Heart right ventricle (tissue), 16 donors: ENCODE results near the gene ZNF236. TPM values are rescaled to one million over a fixed set of nuclear protein-coding genes. Genes with fewer than 3 reads are reported as not detected.

Experiments used
- ATAC-seq, 8 donors: fragments of 200-7000 bp; cut with Tn5 transposase; one replicate each; pipeline ENCODE4 v1.9.1; 2020; ENCODE audit warnings: mild to moderate bottlenecking in 8 of 8, moderate library complexity in 8 of 8, moderate number of reproducible peaks in 1 of 8
- DNase-seq, 2 donors: peaks; one replicate each; pipeline ENCODE4 v3.0.0-alpha.2; 2020
- H3K27ac ChIP-seq, 10 donors: fragments of 200-600 bp; sonication (generic) in 2 of 10; one replicate each; pipeline versions ENCODE4 v1.5.0 to v1.8.0; 2020 to 2022; ENCODE audit warnings: mild to moderate bottlenecking in 3 of 10
- H3K27me3 ChIP-seq, 7 donors: fragments of 200-600 bp; one replicate each; pipeline ENCODE4 v1.8.0; 2021 to 2022; ENCODE audit warnings: mild to moderate bottlenecking in 2 of 7
- H3K36me3 ChIP-seq, 9 donors: fragments of 200-600 bp; sonication (generic) in 1 of 9; one replicate each; pipeline versions ENCODE4 v1.5.0 to v1.8.0; 2020 to 2022; ENCODE audit warnings: mild to moderate bottlenecking in 2 of 9
- H3K4me1 ChIP-seq, 9 donors: fragments of 200-600 bp; sonication (generic) in 1 of 9; one replicate each; pipeline versions ENCODE4 v1.5.0 to v1.8.0; 2020 to 2022; ENCODE audit warnings: mild to moderate bottlenecking in 4 of 9
- H3K4me3 ChIP-seq, 10 donors: fragments of 200-600 bp; sonication (generic) in 2 of 10; one replicate each; pipeline versions ENCODE4 v1.5.0 to v1.8.0; 2020 to 2022; ENCODE audit warnings: mild to moderate bottlenecking in 7 of 10, moderate library complexity in 2 of 10
- H3K9me3 ChIP-seq, 11 donors: fragments of 200-600 bp in 10 of 11; sonication (generic) in 2 of 11; one replicate each; pipeline versions ENCODE4 v1.5.0 to v1.8.0; 2013 to 2022; ENCODE audit warnings: mild to moderate bottlenecking in 2 of 11, control low read depth in 1 of 11, moderate library complexity in 1 of 11
- CTCF ChIP-seq, 9 donors: fragments of 200-600 bp; sonication (generic) in 2 of 9; IDR thresholded peaks; one replicate each; pipeline versions ENCODE4 v1.5.0 to v1.8.0; 2021 to 2022; ENCODE audit warnings: antibody characterized with exemption in 9 of 9, mild to moderate bottlenecking in 5 of 9, moderate library complexity in 1 of 9
- WGBS, 2 donors: extraction: QIAGEN DNeasy Blood & Tissue Kit; methylation state at CpG; one replicate each; pipeline ENCODE4 v1.1.7; 2013; ENCODE audit warnings: inconsistent platforms in 1 of 2; 5-methylcytosine and 5-hydroxymethylcytosine counted together
- intact Hi-C, 10 donors: fragments of 100-400 bp; cut with DNase I; formaldehyde crosslinking; loops; one replicate each; pipeline versions ENCODE4 v1.11.1 to v1.14.2; 2022
- polyA plus RNA-seq, 2 donors: library from polyadenylated mRNA; stranded (reverse); fragments of 200-250 nt; gene quantifications; one replicate each; pipeline ENCODE4 v1.2.3, GENCODE V29; 2013
- total RNA-seq, 10 donors: library from RNA; stranded (reverse); fragmentation: NEBNext Ultra II Directional in 3 of 10; extraction: Animal tissue kit (Norgen Biotek cat#: 25700) in 3 of 10; gene quantifications; one replicate each; pipeline versions ENCODE4 v1.2.1 to v1.2.4, GENCODE V29; 2021 to 2023
- donor health status: Arrhythmogenic right ventricular cardiomyopathy.
- donor health status: ischemic (EF 13 %, LVEDD 7.1; RV severe dilation, severe dysfunction).
- donor health status: healthy with polysubstance abuse.
- donor health status: DM: no; HTN: yes; CAD: no.
- donor health status: DM: no; HTN: no; CAD: no.
- donor health status: ischemic (EF 25% LVEDD 6.9; RV normal size, moderate dysfunction).
- donor health status: ischemic (EF 25% LVEDD 5.7; RV mildly dilated, moderate dysfunction).
- donor health status: healthy.
- donor health status: DM: yes; HTN: yes; CAD: no.
- donor health status: Ischemic cardiomyopathy.
- donor health status: ischemic (EF 35%, LVEDD 5.7; RV mildly dilated, moderate dysfunction).
- donor health status: nonischemic (EF 11% LVEDD 7.7; RV severe dilation, severe dysfunction).
- donor health status: DM: yes; HTN: yes; CAD: no.
- donor health status: PGD.
- donor health status: ischemic (EF 29% LVEDD 5.4; RV normal size, mild dysfunction).
- donor health status: nonischemic (EF 23%, LVEDD 6.1; RV moderate dilation, normal function).

The ZNF236 gene
- total and polyA plus RNA-seq, 12 donors: 0.75 to 14.9 (median 12.1) TPM

GRCh38 chr18:76860411-76860810 lies 38.1 kb downstream of the ZNF236 start:
- intact Hi-C loops: no loop called here
- Histone ChIP-seq H3K36me3 (peaks cover 0 to 73% (median 11%) of the 10 kb centered on the region in 9 donors), H3K9me3 (no peaks in the 10 kb centered on the region), H3K27me3 (no peaks in the 10 kb centered on the region), H3K4me3 (no peak overlapping the region), H3K4me1 (no peaks in the 10 kb centered on the region), H3K27ac (no peak overlapping the region)
- DNase-seq (no peak), ATAC-seq (no peak)
- 93 to 97% methylated on average over 6 of the region's 6 CpGs for WGBS, 2 donors
- no peak for TF ChIP-seq CTCF (IDR thresholded peaks at IDR 0.05)

GRCh38 chr18:76866666-76867065 lies 44.3 kb downstream of the ZNF236 start:
- WGBS, 2 donors: 78 to 82% methylated on average over 9 of the region's 9 CpGs

DNA sequence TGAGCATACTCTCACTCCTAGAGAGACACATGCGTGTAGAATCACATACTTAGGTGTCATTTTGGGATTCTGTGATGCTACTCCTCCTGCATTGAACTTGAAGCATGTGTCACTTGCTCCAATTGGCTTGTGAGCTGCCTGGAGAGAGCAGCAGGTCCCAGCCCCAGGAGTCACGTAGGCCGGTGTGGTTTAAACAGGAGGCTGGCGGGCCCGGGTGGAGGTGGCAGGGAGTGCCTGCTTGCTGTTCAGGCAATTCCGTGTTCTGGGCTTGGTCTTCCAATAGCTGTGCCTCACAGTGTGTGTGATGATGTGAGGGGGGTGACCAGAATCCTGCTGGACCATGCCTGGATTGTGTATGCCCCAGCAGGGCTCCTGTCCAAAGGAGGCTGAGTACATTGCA lies 51.0 kb downstream of the ZNF236 start:
- H3K9me3 ChIP-seq: no peaks in the 10 kb centered on the region
- ATAC-seq (no peak), DNase-seq (no peak)
- intact Hi-C loops: loop anchor here in 2 of 10 donors (5.0 to 10.0 kb wide), 2 partner anchors 69 to 71 kb away; no protein-coding TSS in a partner anchor
- H3K27me3 ChIP-seq: no peaks in the 10 kb centered on the region
- no peaks in the 10 kb centered on the region for H3K4me1 ChIP-seq
- no peak for TF ChIP-seq CTCF (IDR thresholded peaks at IDR 0.05)
- no peak overlapping the region for H3K4me3 ChIP-seq
- no peak overlapping the region for H3K27ac ChIP-seq
- peaks cover 0 to 77% (median 12%) of the 10 kb centered on the region in 9 donors for H3K36me3 ChIP-seq
- WGBS, 2 donors: 92 to 94% methylated on average over 6 of the region's 6 CpGs

More at GRCh38 chr18:76866666-76867065, 44.3 kb downstream of the ZNF236 start:
- H3K27me3 ChIP-seq: no peaks in the 10 kb centered on the region
- no peaks in the 10 kb centered on the region for H3K4me1 ChIP-seq
- no peaks in the 10 kb centered on the region for H3K9me3 ChIP-seq
- DNase-seq (no peak), ATAC-seq (no peak)
- intact Hi-C loops: no loop called here
- TF ChIP-seq CTCF (IDR thresholded peaks at IDR 0.05): no peak
- peaks cover 0 to 89% (median 17%) of the 10 kb centered on the region in 9 donors for H3K36me3 ChIP-seq
- H3K27ac ChIP-seq: no peak overlapping the region
- no peak overlapping the region for H3K4me3 ChIP-seq

GRCh38 chr18:76873713-76874112 lies 51.4 kb downstream of the ZNF236 start:
- TF ChIP-seq CTCF (IDR thresholded peaks at IDR 0.05): no peak
- H3K9me3 ChIP-seq: no peaks in the 10 kb centered on the region
- peak in 2 of 8 donors; percentile 33 to 55 for ATAC-seq
- intact Hi-C loops: loop anchor here in 2 of 10 donors (5.0 to 10.0 kb wide), 2 partner anchors 69 to 71 kb away; no protein-coding TSS in a partner anchor
- H3K27ac ChIP-seq: no peak overlapping the region
- no peaks in the 10 kb centered on the region for H3K27me3 ChIP-seq
- WGBS, 2 donors: 93 to 94% methylated on average over 17 of the region's 17 CpGs
- H3K36me3 ChIP-seq: peaks cover 0 to 77% (median 12%) of the 10 kb centered on the region in 9 donors
- no peaks in the 10 kb centered on the region for H3K4me1 ChIP-seq
- H3K4me3 ChIP-seq: no peak overlapping the region
- no peak for DNase-seq
